Measurements from ENCODE around the gene CBLB. TPM values are rescaled to one million over a fixed set of nuclear protein-coding genes. Genes with fewer than 3 reads are reported as not detected.

The CBLB gene
- total and polyA plus RNA-seq, 4 donors: 3.1 to 22.8 (median 9.8) TPM

GRCh38 chr3:105785803-105786202 lies 83.0 kb downstream of the CBLB start:
- Histone ChIP-seq H3K4me1 (ENCODE audit: control insufficient read depth in 4 of 4, insufficient read depth in 4 of 4, low read length in 3 of 4) (no peaks in the 10 kb centered on the region), H3K27me3 (ENCODE audit: control insufficient read depth in 4 of 4, insufficient read depth in 4 of 4, low read length in 3 of 4) (no peaks in the 10 kb centered on the region), H3K27ac (ENCODE audit: low read depth in 1 of 2, low read length in 2 of 2) (no peak overlapping the region), H3K36me3 (ENCODE audit: control insufficient read depth in 4 of 4, insufficient read depth in 3 of 4, low read depth in 1 of 4, low read length in 3 of 4) (no peaks in the 10 kb centered on the region), H3K9ac (ENCODE audit: low read depth in 1 of 2, low read length in 2 of 2) (no peak overlapping the region), H3K4me3 (ENCODE audit: low read depth in 1 of 3, low read length in 3 of 3) (no peak overlapping the region), H3K9me3 (ENCODE audit: control insufficient read depth in 4 of 4, low read length in 3 of 4) (no peaks in the 10 kb centered on the region)
- DNase-seq (ENCODE audit: low spot score): no peak
- WGBS: 71% methylated on average over 3 of the region's 3 CpGs
- TF ChIP-seq HNF4A (conservative IDR thresholded peaks at IDR 0.05) (no peak), TAF1 (conservative IDR thresholded peaks at IDR 0.05) (no peak), GABPA (IDR thresholded peaks at IDR 0.05 in 1 of 2, conservative IDR thresholded peaks at IDR 0.05 in 1 of 2) (no peak), FOXA1 (IDR thresholded peaks at IDR 0.05) (no peak), FOXA2 (IDR thresholded peaks at IDR 0.05) (no peak), ZBTB33 (IDR thresholded peaks at IDR 0.05) (no peak), SP1 (IDR thresholded peaks at IDR 0.05) (no peak), YY1 (IDR thresholded peaks at IDR 0.05) (no peak), MAX (IDR thresholded peaks at IDR 0.05) (no peak), HNF4G (IDR thresholded peaks at IDR 0.05) (no peak), NR2F2 (IDR thresholded peaks at IDR 0.05) (no peak)

GRCh38 chr3:105783631-105784030 lies 85.2 kb downstream of the CBLB start:
- Histone ChIP-seq H3K4me1 (ENCODE audit: control insufficient read depth in 4 of 4, insufficient read depth in 4 of 4, low read length in 3 of 4) (no peaks in the 10 kb centered on the region), H3K4me3 (ENCODE audit: low read depth in 1 of 3, low read length in 3 of 3) (no peak overlapping the region), H3K9me3 (ENCODE audit: control insufficient read depth in 4 of 4, low read length in 3 of 4) (no peaks in the 10 kb centered on the region), H3K36me3 (ENCODE audit: control insufficient read depth in 4 of 4, insufficient read depth in 3 of 4, low read depth in 1 of 4, low read length in 3 of 4) (no peaks in the 10 kb centered on the region), H3K9ac (ENCODE audit: low read depth in 1 of 2, low read length in 2 of 2) (no peak overlapping the region), H3K27me3 (ENCODE audit: control insufficient read depth in 4 of 4, insufficient read depth in 4 of 4, low read length in 3 of 4) (no peaks in the 10 kb centered on the region), H3K27ac (ENCODE audit: low read depth in 1 of 2, low read length in 2 of 2) (no peak overlapping the region)
- DNase-seq (ENCODE audit: low spot score): no peak
- TF ChIP-seq HNF4G (IDR thresholded peaks at IDR 0.05) (no peak), REST (IDR thresholded peaks at IDR 0.05) (no peak), JUND (IDR thresholded peaks at IDR 0.05) (no peak), EGR1 (IDR thresholded peaks at IDR 0.05; ENCODE audit: low read depth in 2 of 2) (no peak), RAD21 (IDR thresholded peaks at IDR 0.05) (peak in 1 of 2 donors; percentile 5), RXRA (IDR thresholded peaks at IDR 0.05) (peak; percentile 43 to 55), TAF1 (conservative IDR thresholded peaks at IDR 0.05) (no peak), SP1 (IDR thresholded peaks at IDR 0.05) (no peak), MAX (IDR thresholded peaks at IDR 0.05) (no peak), NR2F2 (IDR thresholded peaks at IDR 0.05) (no peak), HNF4A (conservative IDR thresholded peaks at IDR 0.05) (no peak), ZBTB33 (IDR thresholded peaks at IDR 0.05) (no peak), GABPA (IDR thresholded peaks at IDR 0.05 in 1 of 2, conservative IDR thresholded peaks at IDR 0.05 in 1 of 2) (no peak)
